Peyer's patch (tissue), 4 donors: Measurements from ENCODE around the gene RHOJ. TPM values are rescaled to one million over a fixed set of nuclear protein-coding genes. Genes with fewer than 3 reads are reported as not detected.

Experiments used
- DNase-seq, 3 donors: peaks; one replicate each; pipeline ENCODE4 v3.0.0-alpha.2; 2017 to 2019
- H3K27ac ChIP-seq, 4 donors: fragments of 200-600 bp; sonication (generic); one replicate each; pipeline ENCODE4 v1.5.1; 2016 to 2019
- H3K27me3 ChIP-seq, 2 donors: fragments of 200-600 bp; sonication (generic); one replicate each; pipeline ENCODE4 v1.5.1; 2019
- H3K36me3 ChIP-seq, 3 donors: fragments of 200-600 bp; sonication (generic); one replicate each; pipeline ENCODE4 v1.5.1; 2016 to 2019
- H3K4me1 ChIP-seq, 4 donors: fragments of 200-600 bp; sonication (generic); one replicate each; pipeline ENCODE4 v1.5.1; 2016 to 2019
- H3K4me3 ChIP-seq, 4 donors: fragments of 200-600 bp; sonication (generic); 1 replicate in 3 of 4; 2 replicates in 1 of 4; pipeline ENCODE4 v1.5.1; 2016 to 2019; ENCODE audit warnings: mild to moderate bottlenecking in 1 of 4
- H3K9me3 ChIP-seq, 4 donors: fragments of 200-600 bp; sonication (generic); one replicate each; pipeline ENCODE4 v1.5.1; 2016 to 2019; ENCODE audit warnings: mild to moderate bottlenecking in 1 of 4
- CTCF ChIP-seq, 6 experiments: fragments of 450-650 bp in 4 of 6; fragments of 200-600 bp in 2 of 6; sonication (generic) in 1 of 6; IDR thresholded peaks; one replicate each; pipeline ENCODE4 v1.5.1; 2017 to 2019; ENCODE audit warnings: antibody characterized with exemption in 6 of 6, mild to moderate bottlenecking in 3 of 6, moderate library complexity in 1 of 6
- POLR2A ChIP-seq, 2 donors: fragments of 450-650 bp; IDR thresholded peaks; one replicate each; pipeline ENCODE4 v1.5.1; 2017; ENCODE audit warnings: antibody characterized with exemption in 2 of 2, mild to moderate bottlenecking in 2 of 2, moderate library complexity in 2 of 2
- total RNA-seq, 4 donors: library from RNA; depleted of rRNA; stranded (reverse); fragments of >200 nt; gene quantifications; one replicate each; pipeline ENCODE4 v1.1.0, GENCODE V29; 2016

The RHOJ gene
- total RNA-seq, 4 donors from 2014 or later = 3.0 to 43.7 (median 4.7) TPM

DNA sequence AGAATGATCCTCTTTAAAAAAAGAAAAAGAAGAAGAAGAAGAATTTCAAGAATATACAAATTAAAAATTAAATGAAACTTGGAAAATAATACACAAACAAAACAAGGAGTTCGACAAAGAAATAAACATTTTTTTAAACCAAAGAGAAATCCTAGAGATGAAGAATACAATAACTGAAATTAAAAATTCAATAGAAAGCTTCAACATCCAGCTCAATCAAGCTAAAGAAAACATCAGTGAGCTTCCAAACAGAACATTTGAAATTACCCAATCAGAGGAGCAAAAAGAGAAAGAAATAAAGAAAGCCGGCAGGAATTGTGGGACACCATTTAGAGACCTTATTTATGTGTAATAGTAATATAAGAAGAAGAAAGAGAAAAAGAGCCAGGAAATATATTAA lies 37.2 kb upstream of the RHOJ start:
- no peak for TF ChIP-seq POLR2A (IDR thresholded peaks at IDR 0.05)

DNA sequence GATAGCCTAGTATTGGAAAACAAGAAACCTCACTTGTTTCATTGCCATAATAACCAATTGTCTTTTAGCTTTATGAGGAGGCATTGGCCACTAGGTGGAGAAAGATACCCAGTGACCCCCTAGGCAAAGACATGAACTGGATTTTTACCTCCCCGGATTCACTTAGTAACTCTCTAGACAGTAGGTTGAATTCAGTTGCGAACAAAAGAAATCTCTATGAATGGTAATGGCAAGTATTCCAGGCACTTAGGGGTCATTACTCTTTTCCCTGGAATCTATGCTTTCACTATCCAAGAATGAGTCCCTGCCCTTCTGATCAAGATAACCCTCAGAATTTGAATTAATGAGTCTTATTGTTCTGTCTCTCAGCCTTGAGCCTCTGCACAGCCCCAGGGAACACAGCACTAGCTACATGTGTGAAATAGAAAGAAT lies 29.5 kb upstream of the RHOJ start:
- TF ChIP-seq CTCF (IDR thresholded peaks at IDR 0.05) = peak in 4 of 6 experiments; percentile 23 to 40 (median 38)
- TF ChIP-seq POLR2A (IDR thresholded peaks at IDR 0.05) = no peak

More for the DNA sequence above, 37.2 kb upstream of the RHOJ start:
- DNase-seq = no peak
- Histone ChIP-seq H3K27me3 (no peaks in the 10 kb centered on the region), H3K9me3 (peaks cover 0 to 4% (median 0%) of the 10 kb centered on the region in 4 donors), H3K36me3 (no peaks in the 10 kb centered on the region), H3K27ac (no peak overlapping the region), H3K4me1 (no peaks in the 10 kb centered on the region), H3K4me3 (no peak overlapping the region)

GRCh38 chr14:63175531-63175930 lies 28.7 kb upstream of the RHOJ start:
- H3K27me3 ChIP-seq = no peaks in the 10 kb centered on the region
- no peaks in the 10 kb centered on the region for H3K36me3 ChIP-seq
- H3K4me3 ChIP-seq = no peak overlapping the region
- TF ChIP-seq CTCF (IDR thresholded peaks at IDR 0.05) = no peak
- TF ChIP-seq POLR2A (IDR thresholded peaks at IDR 0.05) = no peak
- H3K9me3 ChIP-seq = no peaks in the 10 kb centered on the region
- no peak overlapping the region for H3K27ac ChIP-seq
- H3K4me1 ChIP-seq = no peaks in the 10 kb centered on the region
- no peak for DNase-seq

More for the DNA sequence above, 29.5 kb upstream of the RHOJ start:
- Histone ChIP-seq H3K4me1 (no peaks in the 10 kb centered on the region), H3K9me3 (no peaks in the 10 kb centered on the region), H3K36me3 (no peaks in the 10 kb centered on the region), H3K27me3 (no peaks in the 10 kb centered on the region), H3K4me3 (no peak overlapping the region), H3K27ac (no peak overlapping the region)
- DNase-seq = no peak

DNA sequence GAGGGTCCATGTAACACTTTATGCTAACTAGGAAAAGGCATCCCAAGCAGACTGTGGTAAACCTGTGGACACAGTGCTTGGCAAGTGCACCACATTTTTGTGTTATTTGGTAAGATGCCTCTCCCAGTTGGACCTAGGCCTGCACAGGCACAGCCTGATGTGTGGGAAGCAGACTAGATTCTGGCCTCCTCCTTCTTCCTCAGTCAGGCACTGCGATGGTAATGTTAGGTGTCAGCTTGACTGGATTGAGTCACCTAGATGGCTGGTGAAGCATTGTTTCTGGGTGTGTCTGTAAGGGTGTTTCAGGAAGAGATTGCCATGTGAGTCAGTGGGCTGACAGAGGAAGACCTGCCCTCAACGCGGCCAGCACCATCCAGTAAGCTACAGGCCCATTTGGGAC lies 25.3 kb upstream of the RHOJ start:
- no peaks in the 10 kb centered on the region for H3K27me3 ChIP-seq
- no peak overlapping the region for H3K4me3 ChIP-seq
- TF ChIP-seq POLR2A (IDR thresholded peaks at IDR 0.05) = no peak
- TF ChIP-seq CTCF (IDR thresholded peaks at IDR 0.05) = no peak
- no peaks in the 10 kb centered on the region for H3K4me1 ChIP-seq
- DNase-seq = no peak
- H3K9me3 ChIP-seq = no peaks in the 10 kb centered on the region
- no peaks in the 10 kb centered on the region for H3K36me3 ChIP-seq
- no peak overlapping the region for H3K27ac ChIP-seq

- DNase-seq = no peak
- TF ChIP-seq CTCF (IDR thresholded peaks at IDR 0.05) = no peak
- TF ChIP-seq POLR2A (IDR thresholded peaks at IDR 0.05) = no peak
- Histone ChIP-seq H3K27ac (no peak overlapping the region), H3K4me1 (no peaks in the 10 kb centered on the region), H3K4me3 (no peak overlapping the region), H3K27me3 (no peaks in the 10 kb centered on the region), H3K36me3 (no peaks in the 10 kb centered on the region), H3K9me3 (no peaks in the 10 kb centered on the region)
Observed at GRCh38 chr14:63179383-63179782, 24.9 kb upstream of the RHOJ start.

GRCh38 chr14:63180011-63180410 lies 24.2 kb upstream of the RHOJ start:
- Histone ChIP-seq H3K27me3 (no peaks in the 10 kb centered on the region), H3K9me3 (no peaks in the 10 kb centered on the region), H3K4me1 (no peaks in the 10 kb centered on the region), H3K27ac (no peak overlapping the region), H3K4me3 (no peak overlapping the region), H3K36me3 (no peaks in the 10 kb centered on the region)
- no peak for TF ChIP-seq CTCF (IDR thresholded peaks at IDR 0.05)
- TF ChIP-seq POLR2A (IDR thresholded peaks at IDR 0.05) = no peak
- DNase-seq = no peak
